GM19463 (cell line): ENCODE data around the gene PANX1.
A peak's percentile ranks its signal among the peaks of the same experiment; 100 is the strongest.
"Not testable (repeated sequence)": the region's sequence is repeated elsewhere in the genome, so short reads cannot be mapped to it uniquely, and the experiment has no call there.

Source experiments
- ATAC-seq: cut with Tn5 transposase; IDR thresholded peaks from one replicate; pipeline ENCODE4 v1.9.1; 2021; ENCODE audit warnings: mild to moderate bottlenecking, moderate library complexity; ENCODE audit not compliant: unreplicated experiment

PANX1 gene, protein sequence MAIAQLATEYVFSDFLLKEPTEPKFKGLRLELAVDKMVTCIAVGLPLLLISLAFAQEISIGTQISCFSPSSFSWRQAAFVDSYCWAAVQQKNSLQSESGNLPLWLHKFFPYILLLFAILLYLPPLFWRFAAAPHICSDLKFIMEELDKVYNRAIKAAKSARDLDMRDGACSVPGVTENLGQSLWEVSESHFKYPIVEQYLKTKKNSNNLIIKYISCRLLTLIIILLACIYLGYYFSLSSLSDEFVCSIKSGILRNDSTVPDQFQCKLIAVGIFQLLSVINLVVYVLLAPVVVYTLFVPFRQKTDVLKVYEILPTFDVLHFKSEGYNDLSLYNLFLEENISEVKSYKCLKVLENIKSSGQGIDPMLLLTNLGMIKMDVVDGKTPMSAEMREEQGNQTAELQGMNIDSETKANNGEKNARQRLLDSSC

DNA sequence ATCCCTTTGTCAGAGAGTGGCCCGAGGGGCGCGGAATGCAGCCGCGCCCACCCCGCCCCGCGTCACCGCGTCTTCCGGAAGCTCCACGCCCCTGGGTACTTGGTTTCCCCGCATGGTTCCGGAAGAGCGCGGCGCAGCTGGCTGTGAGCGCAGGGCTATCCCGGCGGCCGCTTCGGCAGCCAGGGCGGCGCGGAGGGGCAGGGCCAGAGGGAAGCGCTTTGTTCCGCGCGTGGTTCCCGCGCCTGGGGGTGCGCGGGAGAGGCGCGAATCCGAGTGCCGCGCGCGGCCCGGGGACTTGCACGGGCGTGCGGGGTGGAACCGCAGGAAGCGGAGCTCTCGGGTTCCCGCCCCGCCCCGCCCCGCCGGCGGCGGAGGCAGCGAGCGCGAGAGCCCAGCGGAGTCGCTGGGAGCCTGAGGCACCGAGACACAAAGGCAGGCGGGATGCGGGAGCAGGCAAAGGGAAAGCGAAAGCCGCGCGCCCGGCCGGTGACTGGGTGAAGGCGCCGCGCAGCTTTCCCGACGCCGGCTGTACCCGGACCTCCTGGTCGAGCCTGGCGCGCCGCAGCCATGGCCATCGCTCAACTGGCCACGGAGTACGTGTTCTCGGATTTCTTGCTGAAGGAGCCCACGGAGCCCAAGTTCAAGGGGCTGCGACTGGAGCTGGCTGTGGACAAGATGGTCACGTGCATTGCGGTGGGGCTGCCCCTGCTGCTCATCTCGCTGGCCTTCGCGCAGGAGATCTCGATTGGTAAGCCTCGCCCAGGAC, at the start of gene PANX1:
Gene PANX1, plus strand, starts transcription at position 96 of the 766 bp plus-strand sequence. Its CDS starts 472 bp downstream, at position 568.
- peak; percentile 82 for ATAC-seq

DNA sequence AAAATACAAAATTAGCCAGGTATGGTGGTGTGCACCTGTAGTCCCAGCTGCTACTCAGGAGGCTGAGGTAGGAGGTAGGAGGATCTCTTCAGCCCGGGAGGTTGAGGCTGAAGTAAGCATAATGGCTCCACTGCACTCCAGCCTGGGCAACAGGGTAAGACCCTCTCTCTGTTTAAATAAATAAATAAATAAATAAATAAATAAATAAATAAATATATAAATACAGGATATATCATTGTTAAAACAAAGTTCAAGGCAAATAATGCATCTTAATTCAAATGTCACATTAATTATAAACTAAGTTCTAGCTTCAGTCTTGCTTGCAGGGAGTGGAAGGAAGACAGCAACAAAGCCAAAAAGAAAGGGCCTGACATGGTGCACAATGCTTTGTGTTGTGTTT, 44.5 kb upstream of the PANX1 start:
- no peak for ATAC-seq

DNA sequence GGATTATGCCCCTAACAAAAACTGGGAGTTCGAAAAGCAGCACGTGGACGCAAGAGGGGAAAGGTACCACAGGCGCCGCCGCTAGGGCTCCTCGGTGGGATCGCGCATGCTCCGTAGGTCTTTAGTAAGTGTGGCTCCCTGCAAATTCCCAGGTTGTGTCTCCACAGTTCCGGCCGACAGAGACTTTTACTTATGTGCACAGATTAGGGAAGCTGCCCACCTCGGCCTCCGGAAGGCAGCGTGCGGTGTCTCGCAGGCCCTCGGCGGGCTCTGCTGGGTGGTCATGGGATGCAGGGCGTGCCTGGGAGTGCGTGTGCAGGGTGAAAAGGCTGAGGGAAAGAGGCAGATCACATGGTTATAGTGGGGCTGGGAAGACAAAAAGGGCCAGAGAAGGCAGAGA, 39.7 kb upstream of the PANX1 start:
- ATAC-seq, result no peak

DNA sequence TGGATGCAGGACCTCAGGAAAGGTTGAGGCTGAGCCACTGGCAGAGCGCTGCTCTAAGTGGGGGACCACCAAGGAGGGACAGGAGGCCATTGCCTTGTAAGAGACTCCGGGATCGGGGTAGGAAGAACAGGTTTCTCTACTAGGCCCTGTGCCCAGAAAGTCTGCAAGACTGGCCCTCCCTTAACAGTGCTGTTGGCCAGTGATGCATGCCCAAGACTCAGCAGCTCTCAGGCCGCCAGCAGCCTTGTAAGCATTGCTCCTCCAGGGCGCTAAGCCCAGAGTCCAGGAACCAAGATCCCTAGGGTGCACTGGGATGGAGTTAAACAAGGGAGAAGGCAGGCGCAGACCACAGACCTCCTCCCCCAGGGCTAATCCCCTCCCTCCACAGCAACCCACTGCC, 39.3 kb upstream of the PANX1 start:
- ATAC-seq, result no peak

DNA sequence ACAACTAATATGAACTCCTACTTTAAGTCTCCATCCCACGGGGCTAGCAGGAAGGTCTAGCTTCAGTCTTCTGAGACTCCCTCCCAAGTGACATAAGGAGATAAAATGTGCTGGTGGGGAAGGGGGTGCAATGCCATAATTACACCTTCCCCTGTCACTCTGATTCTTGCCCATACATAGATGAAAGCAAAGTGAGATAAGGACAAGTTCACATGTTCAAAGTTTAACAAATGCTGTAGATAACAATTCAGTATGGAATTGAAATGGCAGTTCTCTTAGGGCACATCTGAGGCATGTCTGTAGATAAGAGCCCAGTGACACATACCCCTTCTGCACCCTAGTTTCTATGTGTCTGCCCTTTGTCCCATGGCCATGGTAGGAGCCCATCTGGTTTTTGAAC, 38.2 kb upstream of the PANX1 start:
- ATAC-seq, result no peak

DNA sequence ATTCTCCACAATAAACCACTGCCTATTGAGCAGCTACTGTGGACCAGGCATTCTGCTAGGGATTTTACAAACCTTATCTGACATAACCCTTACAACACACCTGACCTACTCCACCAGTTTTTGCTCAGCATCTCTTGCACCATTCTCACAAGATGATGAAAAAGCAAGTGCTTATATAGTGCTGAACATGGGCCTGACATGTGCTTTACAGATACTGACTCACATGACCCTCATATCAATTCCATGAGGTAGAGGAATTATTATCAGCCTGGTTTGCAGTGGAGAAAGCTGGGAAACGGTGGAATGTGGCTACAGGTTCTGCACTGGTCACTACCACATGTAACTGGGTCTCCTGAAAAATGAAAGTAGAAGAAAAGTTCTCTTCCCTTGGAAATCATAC, 37.5 kb upstream of the PANX1 start:
- no peak for ATAC-seq

DNA sequence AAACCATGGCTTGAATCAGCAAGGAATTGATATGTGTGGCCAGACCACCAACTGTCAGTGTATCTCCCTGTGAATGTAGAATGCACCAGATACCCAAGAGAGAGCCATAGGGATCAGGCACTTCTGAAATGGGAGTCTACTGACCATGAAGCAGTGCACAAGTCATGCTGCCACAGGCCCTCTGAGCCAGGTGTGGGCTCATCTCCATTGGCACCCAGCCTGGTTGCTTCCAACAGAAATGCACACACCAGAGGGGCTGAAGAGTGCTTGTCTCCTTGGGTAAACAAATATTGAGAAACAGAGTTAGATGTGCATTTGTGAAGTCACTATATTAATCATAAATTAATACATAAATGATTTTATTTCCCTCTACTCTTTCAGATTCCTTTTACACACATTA, 28.4 kb upstream of the PANX1 start:
- ATAC-seq, result no peak

DNA sequence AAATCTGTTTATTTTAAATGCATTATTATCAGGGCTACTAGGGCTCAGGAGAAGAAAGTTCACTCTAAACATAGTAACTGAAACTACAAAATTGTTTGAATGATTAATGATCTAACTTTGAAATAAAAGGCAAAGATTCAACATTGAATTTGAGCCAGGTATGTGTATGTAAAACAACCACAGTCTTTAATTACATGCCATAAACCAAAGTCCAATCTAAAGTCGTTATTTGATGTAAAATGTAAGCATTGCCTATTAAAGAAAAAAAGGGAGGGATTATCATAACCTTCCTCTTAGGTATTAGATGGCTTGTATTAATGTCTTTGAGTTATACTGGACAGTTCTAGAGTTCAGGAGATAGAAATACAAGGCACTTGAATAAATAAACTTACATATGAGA, 25.2 kb upstream of the PANX1 start:
- no peak for ATAC-seq

DNA sequence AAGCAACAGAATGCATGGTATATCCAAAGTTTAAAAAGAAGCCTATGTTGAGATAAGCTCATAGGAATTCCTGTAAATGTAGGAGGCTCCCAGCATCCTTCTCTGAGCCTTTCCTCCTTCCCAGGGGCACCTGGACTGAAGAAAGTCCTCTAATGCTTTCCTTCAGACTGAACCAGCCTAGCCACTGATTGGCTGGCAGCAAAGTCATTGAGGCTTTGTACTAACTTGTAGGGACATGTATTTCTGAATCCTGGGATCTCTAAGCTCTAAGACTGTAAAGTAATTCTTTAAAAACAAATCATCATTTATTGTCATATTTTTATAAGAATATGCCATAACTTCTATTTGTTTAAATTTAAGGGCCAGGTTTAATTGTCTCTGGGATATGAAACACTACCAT, 23.9 kb upstream of the PANX1 start:
- ATAC-seq, result no peak

DNA sequence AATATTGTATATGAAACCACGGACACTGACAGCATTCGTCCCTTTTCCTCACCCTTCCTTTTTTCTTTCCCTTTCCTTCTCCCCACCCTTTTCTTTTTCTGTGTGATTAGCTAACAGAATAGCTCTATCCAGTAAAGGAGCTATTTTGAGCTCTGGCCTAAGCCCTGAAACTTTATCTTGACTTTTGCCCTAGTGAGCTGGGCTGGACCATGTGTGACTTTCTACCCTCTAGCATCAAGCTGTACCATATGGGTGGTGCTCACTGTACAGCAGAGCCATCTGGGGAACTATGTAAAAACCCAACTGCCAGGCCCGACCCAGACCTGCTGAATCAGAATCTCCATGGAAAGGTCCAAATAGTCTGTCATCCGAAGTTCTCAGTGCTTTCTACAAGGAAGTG, 21.9 kb upstream of the PANX1 start:
- no peak for ATAC-seq

DNA sequence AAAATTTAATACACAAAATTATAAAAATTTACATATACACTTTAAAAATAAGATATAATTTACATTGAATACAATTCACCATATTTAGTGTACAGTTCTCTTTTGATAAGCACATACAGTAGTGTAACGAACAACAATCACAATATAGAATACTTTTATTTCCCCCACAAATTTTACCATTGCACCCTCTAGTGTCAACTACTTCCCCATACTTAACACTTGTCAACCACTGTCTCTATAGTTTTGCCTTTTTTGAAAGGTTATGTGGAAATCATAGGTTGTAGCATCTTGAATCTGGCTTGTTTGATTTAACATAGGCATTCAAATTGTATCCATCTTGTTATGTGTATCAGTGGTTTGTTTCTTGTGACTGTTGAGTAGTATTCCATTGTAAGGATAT, 21.3 kb upstream of the PANX1 start:
- no peak for ATAC-seq

DNA sequence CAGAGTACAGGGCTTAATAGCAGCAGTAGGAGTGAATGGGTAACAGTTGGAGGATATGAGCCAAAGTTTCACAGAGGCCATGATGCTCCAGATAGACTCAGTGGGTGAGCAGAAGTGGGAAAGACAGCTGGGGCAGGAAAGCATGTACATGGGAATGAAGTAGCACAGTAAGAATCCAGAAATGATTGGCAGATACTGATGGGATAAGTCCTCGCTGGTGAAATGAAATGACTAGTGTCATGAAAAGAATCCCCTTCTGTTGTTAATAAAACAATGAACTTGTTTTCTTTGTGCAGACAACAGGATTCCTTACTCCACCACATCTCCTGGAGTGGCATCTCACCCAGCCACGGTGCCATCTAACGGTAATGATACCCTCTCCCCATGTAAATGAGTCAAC, 17.4 kb upstream of the PANX1 start:
- no peak for ATAC-seq

DNA sequence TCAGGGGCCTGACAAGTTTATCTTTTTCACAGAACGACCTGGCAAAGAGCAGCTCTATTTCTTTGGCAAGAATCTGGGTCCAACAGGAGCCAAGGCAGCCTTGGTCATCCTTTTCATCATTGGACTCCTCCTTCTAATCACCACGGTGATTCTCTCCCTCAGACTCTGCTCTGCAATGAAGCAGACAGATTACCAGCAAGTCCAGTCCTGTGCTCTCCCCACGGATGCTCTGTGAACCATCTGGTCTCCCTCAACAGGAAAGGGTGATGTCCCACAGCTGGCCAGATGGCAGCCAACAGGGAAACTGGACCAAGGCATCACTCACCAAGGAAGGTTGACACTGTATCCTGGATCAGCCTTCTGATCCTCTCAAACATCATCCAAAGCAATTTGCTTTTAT, 17.0 kb upstream of the PANX1 start:
- no peak for ATAC-seq

DNA sequence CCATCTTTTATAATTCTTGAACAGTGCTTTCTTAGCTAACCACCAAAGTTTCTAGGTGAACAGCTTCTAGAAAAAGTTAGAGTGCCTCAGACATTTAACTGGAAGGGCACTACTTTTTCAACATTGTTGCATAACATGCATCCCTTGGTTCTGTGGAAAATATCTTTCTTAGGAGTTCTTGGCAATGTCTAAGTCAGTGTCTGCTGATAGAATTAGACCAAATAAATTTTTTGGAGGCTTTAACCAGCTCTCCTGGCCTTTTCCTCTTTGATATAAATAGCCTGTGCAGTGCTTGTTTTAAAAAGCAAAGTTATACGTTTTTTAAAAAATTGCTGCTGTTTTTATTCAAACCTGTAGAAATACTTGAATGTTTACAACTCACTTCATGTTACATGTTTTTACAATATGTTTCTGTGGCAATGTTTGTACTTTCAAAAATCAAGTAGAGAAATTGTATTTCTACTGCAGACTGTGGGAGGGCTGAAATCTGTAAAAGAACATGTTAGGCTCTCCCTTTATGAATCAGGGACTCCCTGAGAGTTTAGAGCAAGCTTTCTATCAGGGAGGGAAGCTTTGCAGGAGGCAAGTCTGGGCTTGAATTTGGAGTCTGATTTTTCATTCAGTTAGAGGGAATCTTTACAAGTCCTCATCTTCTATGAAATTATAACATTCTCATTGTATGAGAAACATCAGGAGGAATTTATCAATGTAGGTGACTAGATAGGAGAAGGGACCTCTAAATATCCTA, 16.3 kb upstream of the PANX1 start:
- no peak for ATAC-seq

DNA sequence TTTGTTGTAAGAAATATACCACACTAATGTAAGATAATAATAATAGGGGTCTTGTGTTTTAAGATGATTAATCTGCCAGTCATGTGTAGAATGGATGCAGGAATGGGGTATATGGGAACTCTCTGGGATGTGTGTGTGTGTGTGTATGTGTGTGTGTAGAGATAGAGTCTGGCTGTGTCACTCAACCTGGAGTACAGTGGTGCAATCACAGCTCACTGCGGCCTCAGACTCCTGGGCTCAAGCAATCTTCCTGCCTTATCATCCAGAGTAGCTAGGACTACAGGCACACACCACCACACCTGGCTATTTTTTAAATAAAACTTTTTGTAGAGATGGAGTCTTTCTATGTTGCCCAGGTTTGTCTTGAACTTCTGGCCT, 11.5 kb upstream of the PANX1 start:
- no peak for ATAC-seq

DNA sequence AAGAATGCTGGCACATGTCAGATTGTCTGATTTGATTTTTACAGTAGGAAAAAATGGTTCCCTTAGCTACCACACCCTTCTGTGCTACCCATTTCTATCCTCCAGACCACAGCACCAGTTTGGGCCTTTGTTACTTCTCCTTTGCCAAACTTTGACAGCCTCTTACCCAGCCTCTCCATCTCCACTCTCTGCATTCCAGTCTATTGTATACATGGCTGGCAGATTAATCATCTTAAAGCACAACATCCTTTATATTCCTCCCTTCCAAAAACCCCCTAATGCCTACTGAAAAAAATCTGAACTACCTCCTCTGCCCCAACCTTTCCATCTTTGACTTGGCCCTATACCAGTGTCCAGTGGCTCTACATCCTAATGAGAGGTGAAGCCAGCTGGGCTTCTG, 10.8 kb upstream of the PANX1 start:
- no peak for ATAC-seq

DNA sequence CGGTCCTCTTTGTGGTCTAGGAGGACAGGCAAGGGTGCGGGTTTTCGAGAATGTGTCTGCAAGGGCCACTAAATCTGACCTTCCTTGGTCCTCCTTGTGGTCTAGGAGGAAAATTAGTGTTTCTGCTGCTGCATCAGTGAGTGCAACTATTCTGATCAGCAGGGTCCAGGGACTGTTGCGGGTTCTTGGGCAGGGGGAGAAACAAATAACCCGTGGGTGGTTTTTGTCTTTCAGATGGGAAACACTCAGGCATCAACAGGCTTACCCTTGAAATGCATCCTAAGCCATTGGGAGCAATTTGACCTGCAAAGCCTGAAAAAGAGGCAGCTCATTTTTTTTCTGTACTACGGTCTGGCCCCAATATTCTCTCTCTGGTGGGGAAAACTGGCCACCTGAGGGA, 9.0 kb upstream of the PANX1 start:
- ATAC-seq, result not testable (repeated sequence)

DNA sequence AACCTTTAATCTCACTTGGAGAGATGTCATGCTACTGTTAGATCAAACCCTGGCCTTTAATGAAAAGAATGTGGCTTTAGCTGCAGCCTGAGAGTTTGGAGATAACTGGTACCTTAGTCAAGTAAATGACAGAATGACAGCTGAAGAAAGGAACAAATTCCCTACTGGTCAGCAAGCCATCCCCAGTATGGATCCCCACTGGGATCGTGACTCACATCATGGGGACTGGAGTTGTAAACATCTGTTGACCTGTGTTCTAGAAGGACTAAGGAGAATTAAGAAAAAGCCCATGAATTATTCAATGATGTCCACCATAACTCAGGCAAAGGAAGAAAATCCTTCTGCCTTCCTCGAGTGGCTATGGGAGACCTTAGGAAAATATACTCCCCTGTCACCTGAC, 8.1 kb upstream of the PANX1 start:
- not testable (repeated sequence) for ATAC-seq

DNA sequence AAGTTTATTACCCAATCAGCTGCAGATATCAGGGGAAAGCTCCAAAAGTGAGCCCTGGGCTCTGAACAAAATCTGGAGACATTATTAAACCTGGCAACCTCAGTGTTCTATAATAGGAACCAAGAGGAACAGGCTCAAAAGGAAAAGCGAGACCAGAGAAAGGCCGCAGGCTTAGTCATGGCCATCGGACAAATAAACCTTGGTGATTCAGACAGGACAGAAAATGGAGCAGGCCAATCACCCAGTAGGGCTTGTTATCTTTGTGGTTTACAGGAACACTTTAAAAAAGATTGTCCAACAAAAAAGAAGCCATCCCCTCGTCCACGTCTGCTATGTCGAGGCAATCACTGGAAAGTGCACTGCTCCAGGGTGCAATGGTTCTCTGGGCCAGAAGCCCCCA, 7.7 kb upstream of the PANX1 start:
- ATAC-seq, result no peak

DNA sequence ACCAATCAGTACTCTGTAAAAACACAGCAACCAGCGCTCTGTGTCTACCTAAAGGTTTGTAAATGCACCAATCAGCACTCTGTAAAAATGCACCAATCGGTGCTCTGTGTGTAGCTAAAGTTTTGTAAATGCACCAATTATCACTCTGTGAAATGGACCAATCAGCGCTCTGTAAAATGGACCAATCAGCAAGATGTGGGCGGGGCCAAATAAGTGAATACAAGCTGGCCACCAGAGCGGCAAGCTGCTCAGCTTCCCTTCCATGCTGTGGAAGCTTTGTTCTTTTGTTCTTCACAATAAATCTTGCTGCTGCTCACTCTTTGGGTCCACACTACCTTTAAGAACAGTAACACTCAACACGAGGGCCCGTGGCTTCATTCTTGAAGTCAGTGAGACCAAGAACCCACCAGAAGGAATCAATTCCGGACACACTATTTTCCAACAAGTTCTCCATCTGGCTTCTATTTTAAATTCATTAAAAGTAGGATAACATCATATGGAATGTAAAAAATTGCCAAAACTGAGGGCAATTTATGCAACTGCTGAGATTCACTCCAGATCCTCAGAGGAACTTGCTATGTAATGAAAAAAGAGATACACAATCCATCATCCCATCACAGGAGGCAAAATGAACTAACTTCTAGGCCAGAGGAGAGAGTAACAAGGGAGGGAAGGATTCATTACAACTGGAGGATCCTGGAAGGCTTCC, 3.1 kb upstream of the PANX1 start:
- ATAC-seq, result no peak

DNA sequence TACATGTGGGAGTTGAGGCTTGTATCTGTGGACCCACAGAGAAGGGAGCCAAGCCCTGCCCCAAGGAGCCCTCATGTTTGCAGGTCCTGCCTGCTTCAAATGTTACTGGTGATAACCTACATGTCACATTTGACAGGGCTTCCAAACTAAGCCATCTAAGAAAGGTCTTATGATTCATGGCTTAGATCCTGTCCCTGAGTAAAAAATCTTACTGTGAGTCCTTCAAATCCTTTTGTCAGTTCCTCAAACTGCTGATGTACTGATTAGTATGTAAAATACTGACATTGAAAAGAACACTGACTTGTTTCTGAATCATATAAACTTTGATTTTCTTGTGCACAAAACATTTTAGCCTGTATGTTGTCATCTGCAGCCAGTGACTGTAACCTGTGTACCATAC, 1.0 kb upstream of the PANX1 start:
- no peak for ATAC-seq
